H9 (cell line): ENCODE results near the gene CCDC134. TPM values are rescaled to one million over a fixed set of nuclear protein-coding genes. Genes with fewer than 3 reads are reported as not detected.

Source experiments
- DNase-seq: peaks from one replicate; pipeline ENCODE4 v3.0.0-alpha.2; 2017
- H2AFZ ChIP-seq: one replicate; pipeline ENCODE4 v1.6.1; 2013; ENCODE audit warnings: mild to moderate bottlenecking, low read length, control low read depth, moderate library complexity
- H2AK5ac ChIP-seq: 2 replicates; pipeline ENCODE4 v1.6.1; 2013; ENCODE audit warnings: low read length, control low read depth, mixed read lengths; ENCODE audit not compliant: insufficient read length
- H2BK120ac ChIP-seq: one replicate; pipeline ENCODE4 v1.6.1; 2013; ENCODE audit warnings: low read depth, mild to moderate bottlenecking, low read length, control low read depth, inconsistent platforms; ENCODE audit not compliant: poor library complexity, severe bottlenecking
- H2BK12ac ChIP-seq: 2 replicates; pipeline ENCODE4 v1.6.1; 2013; ENCODE audit warnings: low read length, control low read depth, mixed read lengths, low read depth; ENCODE audit not compliant: insufficient read length
- H2BK15ac ChIP-seq: 2 replicates; pipeline ENCODE4 v1.6.1; 2013; ENCODE audit warnings: low read depth, low read length, control low read depth
- H2BK20ac ChIP-seq: one replicate; pipeline ENCODE4 v1.6.1; 2013; ENCODE audit warnings: low read depth, mild to moderate bottlenecking, low read length, control low read depth, inconsistent platforms; ENCODE audit not compliant: poor library complexity, severe bottlenecking
- H2BK5ac ChIP-seq: 2 replicates; pipeline ENCODE4 v1.6.1; 2013; ENCODE audit warnings: low read length, control low read depth, mixed read lengths; ENCODE audit not compliant: insufficient read length
- H3K14ac ChIP-seq: 2 replicates; pipeline ENCODE4 v1.6.1; 2013; ENCODE audit warnings: low read length, control low read depth; ENCODE audit not compliant: insufficient read depth
- H3K18ac ChIP-seq: 2 replicates; pipeline ENCODE4 v1.6.1; 2013; ENCODE audit warnings: low read depth, mild to moderate bottlenecking, mixed read lengths, low read length, control low read depth; ENCODE audit not compliant: insufficient read length
- H3K23ac ChIP-seq: 2 replicates; pipeline ENCODE4 v1.6.1; 2013; ENCODE audit warnings: low read length, control low read depth, mixed read lengths, low read depth; ENCODE audit not compliant: insufficient read length
- H3K23me2 ChIP-seq: 2 replicates; pipeline ENCODE4 v1.6.1; 2013; ENCODE audit warnings: low read depth, mild to moderate bottlenecking, mixed read lengths, low read length, control low read depth; ENCODE audit not compliant: insufficient read length, poor library complexity, severe bottlenecking
- H3K27ac ChIP-seq: 2 replicates; pipeline ENCODE4 v1.5.1; 2013; ENCODE audit warnings: low read length, control low read depth, mixed read lengths, low read depth; ENCODE audit not compliant: insufficient read length
- H3K27me3 ChIP-seq: 2 replicates; pipeline ENCODE4 v1.6.1; 2013; ENCODE audit warnings: low read length, control low read depth, inconsistent platforms; ENCODE audit not compliant: insufficient read depth
- H3K4ac ChIP-seq: 2 replicates; pipeline ENCODE4 v1.6.1; 2013; ENCODE audit warnings: low read depth, mild to moderate bottlenecking, control low read depth, inconsistent platforms, low read length, moderate library complexity
- H3K4me1 ChIP-seq: 2 replicates; pipeline ENCODE4 v1.6.1; 2013; ENCODE audit warnings: low read length, control low read depth, inconsistent platforms; ENCODE audit not compliant: insufficient read depth
- H3K4me2 ChIP-seq: 2 replicates; pipeline ENCODE4 v1.6.1; 2013; ENCODE audit warnings: low read length, control low read depth, mixed read lengths; ENCODE audit not compliant: insufficient read length, insufficient read depth
- H3K56ac ChIP-seq: 2 replicates; pipeline ENCODE4 v1.6.1; 2013; ENCODE audit warnings: low read depth, mild to moderate bottlenecking, mixed read lengths, low read length, control low read depth; ENCODE audit not compliant: insufficient read length
- H3K79me1 ChIP-seq: 2 replicates; pipeline ENCODE4 v1.6.1; 2013; ENCODE audit warnings: low read depth, mild to moderate bottlenecking, moderate library complexity, low read length, control low read depth, inconsistent platforms; ENCODE audit not compliant: insufficient read depth, poor library complexity, severe bottlenecking
- H3K79me2 ChIP-seq: 2 replicates; pipeline ENCODE4 v1.6.1; 2013; ENCODE audit warnings: low read length, control low read depth, inconsistent platforms; ENCODE audit not compliant: insufficient read depth
- H3K9ac ChIP-seq: 2 replicates; pipeline ENCODE4 v1.6.1; 2013; ENCODE audit warnings: low read length, control low read depth, mixed read lengths; ENCODE audit not compliant: insufficient read length; ENCODE audit errors: extremely low read depth
- H3K9me3 ChIP-seq: one replicate; pipeline ENCODE4 v1.6.1; 2013; ENCODE audit warnings: low read depth, low read length, inconsistent platforms; ENCODE audit not compliant: control insufficient read depth
- H3T11ph ChIP-seq: one replicate; pipeline ENCODE4 v1.6.1; 2013; ENCODE audit warnings: mild to moderate bottlenecking, low read length, control low read depth, inconsistent platforms
- H4K20me1 ChIP-seq: one replicate; pipeline ENCODE4 v1.6.1; 2013; ENCODE audit not compliant: control insufficient read depth, insufficient read length, insufficient read depth
- H4K5ac ChIP-seq: 2 replicates; pipeline ENCODE4 v1.6.1; 2013; ENCODE audit warnings: low read depth, mild to moderate bottlenecking, mixed read lengths, low read length, control low read depth; ENCODE audit not compliant: insufficient read length
- H4K8ac ChIP-seq: replicated peaks from 2 replicates; pipeline ENCODE4 v1.6.1; 2013; ENCODE audit warnings: low read length, control low read depth, mixed read lengths, low read depth; ENCODE audit not compliant: insufficient read length
- H4K91ac ChIP-seq: 2 replicates; pipeline ENCODE4 v1.6.1; 2013; ENCODE audit warnings: low read depth, mild to moderate bottlenecking, moderate library complexity, mixed read lengths, low read length, control low read depth; ENCODE audit not compliant: insufficient read length
- H3K27ac Mint-ChIP-seq, 3 experiments: 2 replicates in 2 of 3; 3 replicates in 1 of 3; pipeline ENCODE4 v1.8.0; 2020 to 2021; ENCODE audit warnings: mixed read lengths in 3 of 3, mild to moderate bottlenecking in 1 of 3, moderate library complexity in 1 of 3
- H3K27me3 Mint-ChIP-seq: 2 replicates; pipeline ENCODE4 v1.8.0; 2021; ENCODE audit warnings: low read depth, mild to moderate bottlenecking, moderate library complexity, mixed read lengths
- H3K36me3 Mint-ChIP-seq, 3 experiments: 2 replicates in 2 of 3; 3 replicates in 1 of 3; pipeline ENCODE4 v1.8.0; 2020 to 2021; ENCODE audit warnings: low read depth in 3 of 3, mixed read lengths in 3 of 3; ENCODE audit not compliant: insufficient read depth in 1 of 3
- H3K4me1 Mint-ChIP-seq, 2 experiments: 2 replicates each; pipeline ENCODE4 v1.8.0; 2020; ENCODE audit warnings: mixed read lengths in 2 of 2
- H3K4me3 Mint-ChIP-seq, 2 experiments: 2 replicates in 1 of 2; 3 replicates in 1 of 2; pipeline ENCODE4 v1.8.0; 2020 to 2021; ENCODE audit warnings: mild to moderate bottlenecking in 2 of 2, mixed read lengths in 2 of 2, moderate library complexity in 1 of 2
- H3K9me3 Mint-ChIP-seq, 2 experiments: 2 replicates in 1 of 2; 3 replicates in 1 of 2; pipeline ENCODE4 v1.8.0; 2020; ENCODE audit warnings: mild to moderate bottlenecking in 2 of 2, mixed read lengths in 2 of 2, moderate library complexity in 1 of 2
- CTCF ChIP-seq: fragments of 200-600 bp; sonication (generic); conservative IDR thresholded peaks from 3 replicates; pipeline ENCODE4 v1.8.0; 2021; ENCODE audit warnings: antibody characterized with exemption, mild to moderate bottlenecking
- WGBS: extraction: QIAGEN DNeasy Blood & Tissue Kit; methylation state at CpG from one replicate; pipeline ENCODE4 v1.1.7; 2013; ENCODE audit warnings: missing lambda C conversion rate, low lambda C conversion rate, mixed read lengths; ENCODE audit not compliant: insufficient read length; ENCODE audit errors: extremely low coverage; 5-methylcytosine and 5-hydroxymethylcytosine counted together
- total RNA-seq: library from RNA; stranded (reverse); gene quantifications from 2 replicates; pipeline ENCODE4 v1.2.1, GENCODE V29; 2021

Gene CCDC134
- total RNA-seq, 1 experiment from 2014 or later, result 20.7 TPM

- no peak overlapping the region for H4K8ac ChIP-seq
- H3K27ac ChIP-seq, result no peak overlapping the region
- no peak overlapping the region for H4K5ac ChIP-seq
- H2BK120ac ChIP-seq, result no peak overlapping the region
- H3K9ac ChIP-seq, result no peak overlapping the region
- Mint-ChIP-seq H3K27ac (no peak overlapping the region), H3K27me3 (peaks cover 8% of the 10 kb centered on the region), H3K4me1 (peaks cover 6 to 8% of the 10 kb centered on the region in 2 experiments), H3K4me3 (no peak overlapping the region), H3K9me3 (no peaks in the 10 kb centered on the region; a peak in 1 of 5 replicates), H3K36me3 (no peaks in the 10 kb centered on the region)
- H3K56ac ChIP-seq, result no peak overlapping the region
- no peaks in the 10 kb centered on the region for H3K79me1 ChIP-seq
- DNase-seq, result no peak
- H3K14ac ChIP-seq, result no peak overlapping the region
- H2BK20ac ChIP-seq, result no peak overlapping the region
- no peak overlapping the region for H3K4me2 ChIP-seq
- no peak overlapping the region for H2BK15ac ChIP-seq
- no peaks in the 10 kb centered on the region for H3K27me3 ChIP-seq
- H3K4ac ChIP-seq, result no peak overlapping the region
- H2BK12ac ChIP-seq, result no peak overlapping the region
- no peak overlapping the region for H2BK5ac ChIP-seq
- H3K23ac ChIP-seq, result no peak overlapping the region
- H3K79me2 ChIP-seq, result no peaks in the 10 kb centered on the region
- H3K9me3 ChIP-seq, result no peaks in the 10 kb centered on the region
- H4K20me1 ChIP-seq, result no peaks in the 10 kb centered on the region
- H3K18ac ChIP-seq, result no peak overlapping the region
- WGBS, result no CpG with 5 or more reads among the region's 5 CpGs
- H3K4me1 ChIP-seq, result no peaks in the 10 kb centered on the region
- H3T11ph ChIP-seq, result no peak overlapping the region
- TF ChIP-seq CTCF, result no peak
- H2AFZ ChIP-seq, result no peak overlapping the region
- no peaks in the 10 kb centered on the region for H3K23me2 ChIP-seq
- no peak overlapping the region for H4K91ac ChIP-seq
- no peak overlapping the region for H2AK5ac ChIP-seq
Measured at GRCh38 chr22:41766476-41766875, 34.0 kb upstream of the CCDC134 start.
